Astrocyte (in vitro differentiated cells and primary cell): Measurements from ENCODE around the gene CAPN11. TPM values are rescaled to one million over a fixed set of nuclear protein-coding genes. Genes with fewer than 3 reads are reported as not detected.
"Not testable (repeated sequence)": the region's sequence is repeated elsewhere in the genome, so short reads cannot be mapped to it uniquely, and the experiment has no call there.

Experiments
- DNase-seq: peaks from one replicate; pipeline ENCODE4 v3.0.0-alpha.2; 2010; ENCODE audit warnings: low read depth
- FAIRE-seq: peaks from 2 replicates; lab custom pipeline; 2011; peaks lifted over from hg19 to GRCh38; lab: Jason Lieb, UNC
- H2AFZ ChIP-seq: 2 replicates; pipeline ENCODE4 v1.6.0; 2012; ENCODE audit warnings: low read depth, low read length, inconsistent platforms
- H3K27ac ChIP-seq: 2 replicates; pipeline ENCODE4 v1.5.1; 2011; ENCODE audit warnings: low read depth, low read length, inconsistent platforms
- H3K27me3 ChIP-seq: 2 replicates; pipeline ENCODE4 v1.6.0; 2011; ENCODE audit warnings: low read length, inconsistent platforms; ENCODE audit not compliant: insufficient read depth
- H3K36me3 ChIP-seq: 2 replicates; pipeline ENCODE4 v1.5.1; 2011; ENCODE audit warnings: low read length, inconsistent platforms; ENCODE audit not compliant: insufficient read depth
- H3K4me1 ChIP-seq: 2 replicates; pipeline ENCODE4 v1.5.1; 2011; ENCODE audit warnings: low read length, inconsistent platforms; ENCODE audit not compliant: insufficient read depth
- H3K4me2 ChIP-seq: 2 replicates; pipeline ENCODE4 v1.6.0; 2012; ENCODE audit warnings: low read length, inconsistent platforms
- H3K4me3 ChIP-seq: 2 replicates; pipeline ENCODE4 v1.5.1; 2011; ENCODE audit warnings: low read depth, mild to moderate bottlenecking, low read length, inconsistent platforms; ENCODE audit not compliant: insufficient read depth
- H3K79me2 ChIP-seq: 2 replicates; pipeline ENCODE4 v1.6.0; 2012; ENCODE audit warnings: mild to moderate bottlenecking, low read length, inconsistent platforms; ENCODE audit not compliant: insufficient read depth
- H3K9ac ChIP-seq: 2 replicates; pipeline ENCODE4 v1.6.0; 2012; ENCODE audit warnings: mild to moderate bottlenecking, low read length, inconsistent platforms
- H3K9me3 ChIP-seq: 2 replicates; pipeline ENCODE4 v1.5.1; 2012; ENCODE audit warnings: low read depth, mild to moderate bottlenecking, low read length, inconsistent platforms; ENCODE audit not compliant: insufficient read depth
- H4K20me1 ChIP-seq: 2 replicates; pipeline ENCODE4 v1.6.0; 2012; ENCODE audit warnings: low read length, inconsistent platforms; ENCODE audit not compliant: insufficient read depth
- H3K27ac Mint-ChIP-seq: one replicate; pipeline ENCODE4 v1.8.0; 2021; ENCODE audit warnings: mild to moderate bottlenecking, mixed read lengths; ENCODE audit not compliant: unreplicated experiment
- H3K27me3 Mint-ChIP-seq: one replicate; pipeline ENCODE4 v1.8.0; 2021; ENCODE audit warnings: low read depth, mixed read lengths; ENCODE audit not compliant: unreplicated experiment
- H3K36me3 Mint-ChIP-seq: one replicate; pipeline ENCODE4 v1.8.0; 2021; ENCODE audit warnings: low read depth, mixed read lengths; ENCODE audit not compliant: unreplicated experiment
- H3K4me1 Mint-ChIP-seq: one replicate; pipeline ENCODE4 v1.8.0; 2021; ENCODE audit warnings: low read depth, mixed read lengths; ENCODE audit not compliant: unreplicated experiment
- H3K4me3 Mint-ChIP-seq: one replicate; pipeline ENCODE4 v1.8.0; 2021; ENCODE audit warnings: mild to moderate bottlenecking, moderate library complexity, mixed read lengths; ENCODE audit not compliant: unreplicated experiment
- H3K9me3 Mint-ChIP-seq: one replicate; pipeline ENCODE4 v1.8.0; 2021; ENCODE audit warnings: mild to moderate bottlenecking, mixed read lengths; ENCODE audit not compliant: unreplicated experiment
- EZH2 ChIP-seq: IDR thresholded peaks from 2 replicates; pipeline ENCODE4 v1.6.1; 2012; ENCODE audit warnings: mild to moderate bottlenecking, low read length, inconsistent platforms; ENCODE audit not compliant: insufficient read depth
- total RNA-seq: library from RNA; stranded (reverse); gene quantifications from 2 replicates; pipeline ENCODE4 v1.2.1, GENCODE V29; 2021
- TF ChIP-seq, protein P1 (sequence below): IDR thresholded peaks from 2 replicates; pipeline ENCODE4 v1.5.1; 2011; ENCODE audit warnings: low read depth, mild to moderate bottlenecking, inconsistent platforms, low read length, moderate library complexity; ENCODE audit not compliant: insufficient read depth

Gene CAPN11
- total RNA-seq, 1 donor from 2014 or later: not detected

DNA sequence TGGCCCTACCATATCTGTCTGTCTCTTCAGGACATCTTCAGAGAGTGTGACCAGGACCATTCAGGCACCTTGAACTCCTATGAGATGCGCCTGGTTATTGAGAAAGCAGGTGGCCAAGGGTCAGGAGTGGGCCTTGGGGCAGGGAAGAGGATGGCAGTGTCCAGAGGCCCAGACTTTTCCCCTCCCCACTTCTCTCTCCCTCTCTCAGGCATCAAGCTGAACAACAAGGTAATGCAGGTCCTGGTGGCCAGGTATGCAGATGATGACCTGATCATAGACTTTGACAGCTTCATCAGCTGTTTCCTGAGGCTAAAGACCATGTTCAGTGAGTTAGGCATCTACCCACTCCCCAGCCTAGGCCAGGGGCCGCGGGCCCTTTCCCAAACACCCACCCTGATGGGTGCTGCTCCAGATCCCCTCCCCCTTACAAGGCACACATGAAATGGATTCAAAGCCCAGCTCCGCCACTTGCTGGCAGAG, 24.3 kb downstream of the CAPN11 start:
- Histone ChIP-seq H3K4me2 (no peak overlapping the region), H3K9ac (no peak overlapping the region), H3K4me3 (no peak overlapping the region), H3K9me3 (no peaks in the 10 kb centered on the region), H3K27ac (no peak overlapping the region), H3K4me1 (peaks cover 8% of the 10 kb centered on the region), H4K20me1 (no peaks in the 10 kb centered on the region), H3K36me3 (no peaks in the 10 kb centered on the region), H3K27me3 (peaks cover 3% of the 10 kb centered on the region), H2AFZ (no peak overlapping the region), H3K79me2 (no peaks in the 10 kb centered on the region)
- peaks cover 34% of the 10 kb centered on the region for H3K27me3 Mint-ChIP-seq
- TF ChIP-seq, protein P1, sequence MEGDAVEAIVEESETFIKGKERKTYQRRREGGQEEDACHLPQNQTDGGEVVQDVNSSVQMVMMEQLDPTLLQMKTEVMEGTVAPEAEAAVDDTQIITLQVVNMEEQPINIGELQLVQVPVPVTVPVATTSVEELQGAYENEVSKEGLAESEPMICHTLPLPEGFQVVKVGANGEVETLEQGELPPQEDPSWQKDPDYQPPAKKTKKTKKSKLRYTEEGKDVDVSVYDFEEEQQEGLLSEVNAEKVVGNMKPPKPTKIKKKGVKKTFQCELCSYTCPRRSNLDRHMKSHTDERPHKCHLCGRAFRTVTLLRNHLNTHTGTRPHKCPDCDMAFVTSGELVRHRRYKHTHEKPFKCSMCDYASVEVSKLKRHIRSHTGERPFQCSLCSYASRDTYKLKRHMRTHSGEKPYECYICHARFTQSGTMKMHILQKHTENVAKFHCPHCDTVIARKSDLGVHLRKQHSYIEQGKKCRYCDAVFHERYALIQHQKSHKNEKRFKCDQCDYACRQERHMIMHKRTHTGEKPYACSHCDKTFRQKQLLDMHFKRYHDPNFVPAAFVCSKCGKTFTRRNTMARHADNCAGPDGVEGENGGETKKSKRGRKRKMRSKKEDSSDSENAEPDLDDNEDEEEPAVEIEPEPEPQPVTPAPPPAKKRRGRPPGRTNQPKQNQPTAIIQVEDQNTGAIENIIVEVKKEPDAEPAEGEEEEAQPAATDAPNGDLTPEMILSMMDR: no peak
- TF ChIP-seq EZH2: no peak
- no peak overlapping the region for H3K4me3 Mint-ChIP-seq
- no peak overlapping the region for H3K27ac Mint-ChIP-seq
- FAIRE-seq: no peak
- peaks cover 3% of the 10 kb centered on the region for H3K9me3 Mint-ChIP-seq
- peaks cover 1% of the 10 kb centered on the region for H3K36me3 Mint-ChIP-seq
- peaks cover 10% of the 10 kb centered on the region for H3K4me1 Mint-ChIP-seq
- no peak for DNase-seq

DNA sequence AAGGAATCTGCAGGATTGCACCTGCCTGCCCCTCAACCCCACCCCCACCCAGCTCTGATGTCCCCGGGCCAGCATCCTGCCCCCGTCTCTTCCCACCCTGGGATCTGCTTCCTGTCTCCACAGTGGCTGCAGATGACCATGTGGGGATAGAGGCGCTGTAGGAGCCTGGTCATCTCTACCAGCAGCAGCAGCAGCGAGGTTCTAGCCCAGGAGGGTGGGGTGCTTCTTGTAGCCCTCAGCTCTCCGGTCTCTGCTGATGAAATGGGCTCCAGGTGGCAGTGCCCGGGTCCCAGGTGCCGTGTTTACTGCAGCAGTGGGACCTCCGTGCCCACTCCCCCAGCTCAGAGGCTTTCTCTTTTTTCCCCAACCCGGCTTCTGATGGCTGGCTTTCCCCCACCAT, 25.2 kb downstream of the CAPN11 start:
- DNase-seq (no peak), FAIRE-seq (no peak)
- Mint-ChIP-seq H3K36me3 (peaks cover 1% of the 10 kb centered on the region), H3K27ac (no peak overlapping the region), H3K4me1 (peaks cover 6% of the 10 kb centered on the region), H3K9me3 (no peaks in the 10 kb centered on the region), H3K4me3 (no peak overlapping the region), H3K27me3 (peaks cover 34% of the 10 kb centered on the region)
- Histone ChIP-seq H3K79me2 (no peaks in the 10 kb centered on the region), H4K20me1 (no peaks in the 10 kb centered on the region), H3K9ac (no peak overlapping the region), H3K4me3 (no peak overlapping the region), H3K4me1 (peaks cover 3% of the 10 kb centered on the region), H3K27me3 (peaks cover 3% of the 10 kb centered on the region), H3K9me3 (no peaks in the 10 kb centered on the region), H3K36me3 (no peaks in the 10 kb centered on the region), H3K27ac (no peak overlapping the region), H3K4me2 (no peak overlapping the region), H2AFZ (no peak overlapping the region)
- TF ChIP-seq, protein P1: no peak
- TF ChIP-seq EZH2: no peak

DNA sequence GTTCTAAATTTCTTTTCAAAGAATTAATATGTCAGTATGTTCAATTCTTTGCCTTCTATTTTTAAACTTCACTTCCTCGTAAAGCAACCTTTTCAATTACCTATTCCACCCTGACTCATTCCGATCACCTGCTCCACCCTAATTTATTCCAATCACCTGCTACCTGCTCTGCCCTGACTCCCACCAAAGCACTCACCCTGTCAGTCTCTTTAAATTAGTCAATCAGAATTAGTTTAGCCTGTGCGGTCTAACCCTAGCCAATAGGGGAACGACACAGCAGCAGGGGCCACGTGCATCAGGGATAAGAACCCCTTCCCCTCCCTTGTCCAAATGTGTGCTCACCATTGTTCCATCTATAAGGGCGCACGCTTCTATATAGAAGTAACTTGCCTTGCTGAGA, 26.7 kb downstream of the CAPN11 start:
- not testable (repeated sequence) for FAIRE-seq, H3K36me3 Mint-ChIP-seq, H3K79me2 ChIP-seq, H3K27ac Mint-ChIP-seq, H3K4me1 Mint-ChIP-seq, H3K9me3 ChIP-seq, H3K9me3 Mint-ChIP-seq, DNase-seq, H2AFZ ChIP-seq, H3K9ac ChIP-seq, H3K4me3 Mint-ChIP-seq, H3K4me2 ChIP-seq, H3K4me1 ChIP-seq, H3K36me3 ChIP-seq, H3K27me3 ChIP-seq, H4K20me1 ChIP-seq, H3K27ac ChIP-seq, H3K4me3 ChIP-seq
- peaks cover 31% of the 10 kb centered on the region for H3K27me3 Mint-ChIP-seq
